CD8-positive, alpha-beta memory T cell (primary cell): Measurements from ENCODE around the gene TCF12. TPM values are rescaled to one million over a fixed set of nuclear protein-coding genes. Genes with fewer than 3 reads are reported as not detected.

ENCODE experiments used
- CTCF ChIA-PET: fragments of 350-600 bp; sonication (Branson Sonifier 250); formaldehyde crosslinking; loops from one replicate; lab custom pipeline; 2021; ENCODE audit warnings: antibody characterized with exemption; lab: Charles Lee
- POLR2A ChIA-PET: fragments of 350-600 bp; sonication (Branson Sonifier 250); formaldehyde crosslinking; loops from one replicate; lab custom pipeline; 2021; ENCODE audit warnings: antibody characterized with exemption; lab: Charles Lee
- DNase-seq, 5 donors: peaks; one replicate each; pipeline versions ENCODE4 v3.0.0 to v3.0.0-alpha.2; 2020 to 2022; ENCODE audit warnings: mixed read lengths in 1 of 5
- H3K27ac ChIP-seq: one replicate; pipeline ENCODE4 v1.7.0; 2013; ENCODE audit warnings: low read depth, mild to moderate bottlenecking, low read length, moderate library complexity
- H3K27me3 ChIP-seq: 2 replicates; pipeline ENCODE4 v1.7.0; 2013; ENCODE audit warnings: low read length, mild to moderate bottlenecking; ENCODE audit not compliant: insufficient read depth, poor library complexity, severe bottlenecking
- H3K36me3 ChIP-seq: 2 replicates; pipeline ENCODE4 v1.7.0; 2013; ENCODE audit warnings: mild to moderate bottlenecking, low read length, moderate library complexity; ENCODE audit not compliant: insufficient read depth
- H3K4me1 ChIP-seq: 2 replicates; pipeline ENCODE4 v1.7.0; 2013; ENCODE audit warnings: mild to moderate bottlenecking, low read length, moderate library complexity; ENCODE audit not compliant: insufficient read depth
- H3K4me3 ChIP-seq: 2 replicates; pipeline ENCODE4 v1.7.0; 2013; ENCODE audit warnings: mild to moderate bottlenecking, low read length
- H3K9me3 ChIP-seq: 2 replicates; pipeline ENCODE4 v1.7.0; 2013; ENCODE audit warnings: mild to moderate bottlenecking, low read length
- H3K27ac Mint-ChIP-seq, 8 donors: one replicate each; pipeline ENCODE4 v1.8.0; 2020 to 2021; ENCODE audit warnings: mixed read lengths in 8 of 8, mild to moderate bottlenecking in 6 of 8, inconsistent platforms in 3 of 8, moderate library complexity in 3 of 8
- H3K27me3 Mint-ChIP-seq, 2 donors: one replicate each; pipeline ENCODE4 v1.8.0; 2020 to 2021; ENCODE audit warnings: mixed read lengths in 2 of 2, mild to moderate bottlenecking in 1 of 2, moderate library complexity in 1 of 2
- H3K36me3 Mint-ChIP-seq, 3 donors: one replicate each; pipeline ENCODE4 v1.8.0; 2020 to 2021; ENCODE audit warnings: mixed read lengths in 3 of 3, inconsistent platforms in 1 of 3, mild to moderate bottlenecking in 1 of 3
- H3K4me1 Mint-ChIP-seq, 3 donors: one replicate each; pipeline ENCODE4 v1.8.0; 2020 to 2021; ENCODE audit warnings: mixed read lengths in 3 of 3, inconsistent platforms in 1 of 3, mild to moderate bottlenecking in 1 of 3
- H3K4me3 Mint-ChIP-seq, 7 donors: one replicate each; pipeline ENCODE4 v1.8.0; 2020 to 2021; ENCODE audit warnings: mixed read lengths in 7 of 7, mild to moderate bottlenecking in 6 of 7, moderate library complexity in 4 of 7, inconsistent platforms in 2 of 7
- H3K9me3 Mint-ChIP-seq, 5 donors: one replicate each; pipeline ENCODE4 v1.8.0; 2020 to 2022; ENCODE audit warnings: mixed read lengths in 5 of 5, mild to moderate bottlenecking in 3 of 5, moderate library complexity in 2 of 5, inconsistent platforms in 1 of 5
- polyA plus RNA-seq: library from polyadenylated mRNA; unstranded; fragments of 300-500 nt; fragmentation: Illumina TruSeq; gene quantifications from one replicate; pipeline ENCODE4 v1.2.3, GENCODE V29; 2021
- total RNA-seq, 2 experiments: library from RNA; stranded (reverse); gene quantifications; one replicate each; pipeline ENCODE4 v1.2.3, GENCODE V29; 2021

Gene TCF12
- total and polyA plus RNA-seq, 3 experiments from 2014 or later, result 54.3 to 79.2 (median 69.9) TPM

GRCh38 chr15:57312318-57313133 is 394.1 kb downstream of the TCF12 start:
- H3K9me3 ChIP-seq, result no peaks in the 10 kb centered on the region
- POLR2A ChIA-PET, result no interaction called here
- H3K27me3 ChIP-seq, result no peaks in the 10 kb centered on the region
- H3K4me3 Mint-ChIP-seq, result no peak overlapping the region
- CTCF ChIA-PET, result interaction anchor here (1.2 kb wide), 1 partner anchor 490 kb away, joined by 3 read pairs; no protein-coding TSS in a partner anchor
- H3K36me3 ChIP-seq, result no peaks in the 10 kb centered on the region
- no peaks in the 10 kb centered on the region for H3K36me3 Mint-ChIP-seq
- H3K4me3 ChIP-seq, result no peak overlapping the region
- no peaks in the 10 kb centered on the region for H3K9me3 Mint-ChIP-seq
- no peak overlapping the region for H3K27ac ChIP-seq
- no peaks in the 10 kb centered on the region for H3K4me1 ChIP-seq
- no peak for DNase-seq
- no peak overlapping the region for H3K27ac Mint-ChIP-seq
- H3K27me3 Mint-ChIP-seq, result peaks cover 5 to 17% of the 10 kb centered on the region in 2 donors
- peaks cover 0 to 3% (median 0%) of the 10 kb centered on the region in 3 donors for H3K4me1 Mint-ChIP-seq

- DNase-seq, result no peak
- no peaks in the 10 kb centered on the region for H3K4me1 ChIP-seq
- Mint-ChIP-seq H3K4me3 (no peak overlapping the region), H3K9me3 (no peaks in the 10 kb centered on the region), H3K27ac (no peak overlapping the region), H3K4me1 (no peaks in the 10 kb centered on the region), H3K36me3 (no peaks in the 10 kb centered on the region), H3K27me3 (peaks cover 5 to 14% of the 10 kb centered on the region in 2 donors)
- ChIA-PET POLR2A (no interaction called here), CTCF (interaction anchor here (1.2 kb wide), 1 partner anchor 491 kb away, joined by 3 read pairs; no protein-coding TSS in a partner anchor)
- H3K9me3 ChIP-seq, result no peaks in the 10 kb centered on the region
- H3K4me3 ChIP-seq, result no peak overlapping the region
- no peaks in the 10 kb centered on the region for H3K36me3 ChIP-seq
- no peaks in the 10 kb centered on the region for H3K27me3 ChIP-seq
- no peak overlapping the region for H3K27ac ChIP-seq
Observed at GRCh38 chr15:57313134-57313483, 394.7 kb downstream of the TCF12 start.

DNA sequence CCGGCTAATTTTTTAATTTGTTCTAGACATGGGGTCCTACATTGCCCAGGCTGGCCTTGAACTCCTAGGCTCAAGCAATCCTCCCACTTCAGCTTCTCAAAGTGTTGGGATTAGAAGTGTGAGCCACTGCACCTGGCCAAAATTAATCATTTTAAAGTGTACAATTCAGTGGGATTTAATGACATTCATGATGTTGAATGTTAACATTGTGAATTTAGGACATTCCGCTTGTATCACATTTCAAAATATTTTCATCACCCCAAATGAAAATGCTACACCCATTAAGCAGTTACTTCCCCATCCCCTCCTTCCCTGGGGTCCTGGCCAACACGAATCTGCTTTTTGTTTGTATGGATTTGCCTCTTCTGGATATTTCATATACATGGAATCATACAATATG is 395.8 kb downstream of the TCF12 start:
- Mint-ChIP-seq H3K9me3 (no peaks in the 10 kb centered on the region), H3K27me3 (peaks cover 5 to 14% of the 10 kb centered on the region in 2 donors), H3K4me1 (no peaks in the 10 kb centered on the region), H3K27ac (peak overlapping the region in 1 of 8 donors; percentile 29), H3K36me3 (no peaks in the 10 kb centered on the region), H3K4me3 (no peak overlapping the region)
- H3K27ac ChIP-seq, result no peak overlapping the region
- CTCF ChIA-PET, result no interaction called here
- no peak for DNase-seq
- POLR2A ChIA-PET, result no interaction called here
- H3K36me3 ChIP-seq, result no peaks in the 10 kb centered on the region
- H3K4me3 ChIP-seq, result no peak overlapping the region
- H3K4me1 ChIP-seq, result no peaks in the 10 kb centered on the region
- H3K9me3 ChIP-seq, result no peaks in the 10 kb centered on the region
- H3K27me3 ChIP-seq, result no peaks in the 10 kb centered on the region

DNA sequence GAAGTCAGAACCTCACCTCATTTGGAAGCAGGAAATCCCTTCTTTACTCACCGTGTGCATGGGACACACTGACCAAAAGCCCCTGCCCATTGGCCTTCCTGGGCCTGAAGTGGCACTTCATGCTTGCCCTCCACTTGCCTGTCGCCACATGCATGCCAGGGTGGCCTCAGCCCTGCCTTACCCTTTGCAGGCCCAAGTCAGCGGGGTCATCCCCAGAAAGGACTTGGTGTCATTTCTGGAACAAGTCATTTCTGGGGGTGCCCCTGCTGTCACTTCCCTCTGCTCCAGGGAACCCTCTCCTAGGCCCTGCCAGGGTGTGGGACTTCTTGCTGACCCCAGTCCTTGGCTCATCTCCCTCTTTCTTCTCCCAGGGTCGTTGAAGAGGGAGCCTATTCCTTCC is 398.0 kb downstream of the TCF12 start:
- Mint-ChIP-seq H3K27me3 (peaks cover 3 to 4% of the 10 kb centered on the region in 2 donors), H3K9me3 (no peaks in the 10 kb centered on the region), H3K27ac (no peak overlapping the region), H3K4me1 (no peaks in the 10 kb centered on the region), H3K4me3 (no peak overlapping the region), H3K36me3 (no peaks in the 10 kb centered on the region)
- DNase-seq, result no peak
- ChIA-PET CTCF (no interaction called here), POLR2A (no interaction called here)
- Histone ChIP-seq H3K4me3 (no peak overlapping the region), H3K36me3 (no peaks in the 10 kb centered on the region), H3K27me3 (no peaks in the 10 kb centered on the region), H3K9me3 (no peaks in the 10 kb centered on the region), H3K4me1 (no peaks in the 10 kb centered on the region), H3K27ac (no peak overlapping the region)

DNA sequence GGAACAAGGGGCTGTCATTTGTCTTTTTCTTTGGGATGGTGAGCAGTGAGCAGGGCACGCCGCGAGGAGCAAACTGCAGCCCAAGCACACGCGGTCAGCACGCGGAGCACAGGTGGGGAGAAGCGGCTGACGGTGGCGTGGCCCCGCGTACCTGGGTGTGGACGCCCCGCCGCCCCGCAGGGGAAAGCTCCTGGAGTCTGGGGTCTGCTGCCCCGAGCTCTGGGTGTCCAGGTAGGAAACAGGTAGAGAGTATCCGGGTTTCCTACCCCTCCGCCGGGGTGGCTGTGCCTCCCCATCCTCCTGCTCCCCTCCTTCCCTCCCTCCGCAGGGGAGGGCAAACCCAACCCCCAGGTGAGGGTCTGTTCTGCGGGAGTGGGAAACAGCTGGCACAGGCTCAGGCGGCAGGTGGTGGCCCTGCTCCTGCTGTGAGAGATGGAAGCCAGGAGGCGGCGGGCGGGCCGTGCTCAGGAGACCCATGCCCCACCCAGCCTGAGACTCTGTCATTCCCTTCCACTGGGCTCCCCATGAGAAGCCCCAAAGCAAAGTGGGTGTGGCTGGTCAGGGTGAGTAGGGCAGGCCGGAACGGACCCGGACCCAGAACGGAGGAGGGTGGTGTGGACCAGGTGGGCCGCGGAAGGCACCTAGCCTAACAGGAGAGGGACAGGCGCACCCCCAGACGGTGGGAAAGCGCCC is 400.9 kb downstream of the TCF12 start:
- Mint-ChIP-seq H3K27ac (no peak overlapping the region), H3K36me3 (no peaks in the 10 kb centered on the region), H3K4me1 (peaks cover 0 to 4% (median 2%) of the 10 kb centered on the region in 3 donors), H3K9me3 (no peaks in the 10 kb centered on the region), H3K27me3 (no peaks in the 10 kb centered on the region), H3K4me3 (no peak overlapping the region)
- no peaks in the 10 kb centered on the region for H3K27me3 ChIP-seq
- ChIA-PET CTCF (no interaction called here), POLR2A (no interaction called here)
- no peaks in the 10 kb centered on the region for H3K9me3 ChIP-seq
- H3K27ac ChIP-seq, result no peak overlapping the region
- H3K36me3 ChIP-seq, result no peaks in the 10 kb centered on the region
- DNase-seq, result no peak
- H3K4me3 ChIP-seq, result no peak overlapping the region
- no peaks in the 10 kb centered on the region for H3K4me1 ChIP-seq

GRCh38 chr15:57319919-57320560 is 401.6 kb downstream of the TCF12 start:
- ChIA-PET CTCF (no interaction called here), POLR2A (no interaction called here)
- H3K36me3 Mint-ChIP-seq, result no peaks in the 10 kb centered on the region
- no peaks in the 10 kb centered on the region for H3K4me1 ChIP-seq
- H3K4me3 ChIP-seq, result no peak overlapping the region
- H3K27me3 ChIP-seq, result no peaks in the 10 kb centered on the region
- H3K4me3 Mint-ChIP-seq, result no peak overlapping the region
- H3K36me3 ChIP-seq, result no peaks in the 10 kb centered on the region
- no peaks in the 10 kb centered on the region for H3K27me3 Mint-ChIP-seq
- no peaks in the 10 kb centered on the region for H3K9me3 Mint-ChIP-seq
- no peak for DNase-seq
- no peaks in the 10 kb centered on the region for H3K9me3 ChIP-seq
- peaks cover 3 to 9% (median 5%) of the 10 kb centered on the region in 3 donors for H3K4me1 Mint-ChIP-seq
- H3K27ac Mint-ChIP-seq, result no peak overlapping the region
- H3K27ac ChIP-seq, result peak overlapping the region; percentile 80

GRCh38 chr15:57320631-57321220 is 402.3 kb downstream of the TCF12 start:
- H3K4me1 Mint-ChIP-seq, result peaks cover 3 to 9% (median 5%) of the 10 kb centered on the region in 3 donors
- H3K9me3 Mint-ChIP-seq, result no peaks in the 10 kb centered on the region
- H3K36me3 Mint-ChIP-seq, result no peaks in the 10 kb centered on the region
- H3K4me1 ChIP-seq, result no peaks in the 10 kb centered on the region
- peak overlapping the region; percentile 80 for H3K27ac ChIP-seq
- H3K27me3 Mint-ChIP-seq, result no peaks in the 10 kb centered on the region
- no peaks in the 10 kb centered on the region for H3K27me3 ChIP-seq
- H3K4me3 Mint-ChIP-seq, result no peak overlapping the region
- H3K4me3 ChIP-seq, result no peak overlapping the region
- DNase-seq, result no peak
- H3K27ac Mint-ChIP-seq, result no peak overlapping the region
- ChIA-PET POLR2A (no interaction called here), CTCF (no interaction called here)
- H3K9me3 ChIP-seq, result no peaks in the 10 kb centered on the region
- H3K36me3 ChIP-seq, result no peaks in the 10 kb centered on the region

DNA sequence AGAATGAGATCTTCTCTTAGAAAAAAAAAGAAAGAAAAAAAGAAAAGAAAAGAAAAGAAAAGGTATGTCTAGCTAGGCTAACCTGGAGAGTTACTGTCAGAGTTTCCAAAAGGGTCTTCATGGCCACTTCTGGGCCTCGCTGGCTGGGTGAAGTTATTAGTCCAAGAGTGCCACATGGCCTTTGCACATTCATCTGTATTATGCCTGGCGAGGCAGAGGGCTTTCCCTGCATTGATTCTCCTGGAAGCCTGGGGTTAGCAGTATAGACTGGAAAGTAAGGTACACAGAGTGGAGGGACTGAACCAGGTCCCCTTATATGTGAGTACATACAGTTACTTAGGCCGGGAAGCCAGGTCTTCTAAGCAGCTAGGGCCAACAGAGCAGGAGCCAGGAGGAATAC is 403.0 kb downstream of the TCF12 start:
- no peaks in the 10 kb centered on the region for H3K9me3 Mint-ChIP-seq
- H3K4me3 Mint-ChIP-seq, result no peak overlapping the region
- H3K27ac Mint-ChIP-seq, result no peak overlapping the region
- Histone ChIP-seq H3K27ac (peak overlapping the region; percentile 80), H3K4me1 (no peaks in the 10 kb centered on the region), H3K36me3 (no peaks in the 10 kb centered on the region), H3K9me3 (no peaks in the 10 kb centered on the region), H3K27me3 (no peaks in the 10 kb centered on the region), H3K4me3 (no peak overlapping the region)
- H3K4me1 Mint-ChIP-seq, result peaks cover 3 to 9% (median 5%) of the 10 kb centered on the region in 3 donors
- H3K27me3 Mint-ChIP-seq, result no peaks in the 10 kb centered on the region
- CTCF ChIA-PET, result no interaction called here
- POLR2A ChIA-PET, result no interaction called here
- no peaks in the 10 kb centered on the region for H3K36me3 Mint-ChIP-seq
- no peak for DNase-seq
